ENCODE results near the gene RNF225.
"Not testable (repeated sequence)": the region's sequence is repeated elsewhere in the genome, so short reads cannot be mapped to it uniquely, and the experiment has no call there.

RNF225 gene

GRCh38 chr19:58396691-58397532 is 1.5 kb downstream of the RNF225 start:
- H3K27me3 ChIP-seq (ENCODE audit: insufficient read depth, low read length) = peaks cover 31% of the 10 kb centered on the region
- H3K9ac ChIP-seq (ENCODE audit: low read depth, low read length) = no peak overlapping the region
- no peaks in the 10 kb centered on the region for H3K9me3 ChIP-seq (ENCODE audit: insufficient read depth, low read depth, low read length)
- no peak overlapping the region for H3K4me3 ChIP-seq (ENCODE audit: low read length)
- H3K4me1 ChIP-seq (ENCODE audit: insufficient read depth, low read length) = peaks cover 2% of the 10 kb centered on the region; the same call in 1 of the 2 replicates
- H3K36me3 ChIP-seq (ENCODE audit: insufficient read depth, low read depth, low read length) = peaks cover 34% of the 10 kb centered on the region
- no peak overlapping the region for H3K27ac ChIP-seq (ENCODE audit: low read length)

GRCh38 chr19:58397533-58398037 is 2.1 kb downstream of the RNF225 start:
- H3K9ac ChIP-seq (ENCODE audit: low read depth, low read length) = no peak overlapping the region
- H3K9me3 ChIP-seq (ENCODE audit: insufficient read depth, low read depth, low read length) = no peaks in the 10 kb centered on the region
- no peak overlapping the region for H3K27ac ChIP-seq (ENCODE audit: low read length)
- peaks cover 28% of the 10 kb centered on the region for H3K36me3 ChIP-seq (ENCODE audit: insufficient read depth, low read depth, low read length)
- H3K27me3 ChIP-seq (ENCODE audit: insufficient read depth, low read length) = peaks cover 31% of the 10 kb centered on the region
- H3K4me1 ChIP-seq (ENCODE audit: insufficient read depth, low read length) = peaks cover 2% of the 10 kb centered on the region; the same call in 1 of the 2 replicates
- no peak overlapping the region for H3K4me3 ChIP-seq (ENCODE audit: low read length)

GRCh38 chr19:58398087-58398486 is 2.6 kb downstream of the RNF225 start:
- peaks cover 2% of the 10 kb centered on the region; the same call in 1 of the 2 replicates for H3K4me1 ChIP-seq (ENCODE audit: insufficient read depth, low read length)
- no peaks in the 10 kb centered on the region for H3K9me3 ChIP-seq (ENCODE audit: insufficient read depth, low read depth, low read length)
- no peak overlapping the region for H3K9ac ChIP-seq (ENCODE audit: low read depth, low read length)

GRCh38 chr19:58398545-58398944 is 3.1 kb downstream of the RNF225 start:
- Histone ChIP-seq H3K9ac (ENCODE audit: low read depth, low read length) (no peak overlapping the region), H3K9me3 (ENCODE audit: insufficient read depth, low read depth, low read length) (no peaks in the 10 kb centered on the region), H3K4me1 (ENCODE audit: insufficient read depth, low read length) (peaks cover 2% of the 10 kb centered on the region; the same call in 1 of the 2 replicates), H3K27ac (ENCODE audit: low read length) (no peak overlapping the region), H3K36me3 (ENCODE audit: insufficient read depth, low read depth, low read length) (peaks cover 18% of the 10 kb centered on the region), H3K4me3 (ENCODE audit: low read length) (no peak overlapping the region), H3K27me3 (ENCODE audit: insufficient read depth, low read length) (peaks cover 31% of the 10 kb centered on the region)

More at GRCh38 chr19:58398087-58398486, 2.6 kb downstream of the RNF225 start:
- Histone ChIP-seq H3K27ac (ENCODE audit: low read length) (no peak overlapping the region), H3K4me3 (ENCODE audit: low read length) (no peak overlapping the region), H3K27me3 (ENCODE audit: insufficient read depth, low read length) (peaks cover 31% of the 10 kb centered on the region), H3K36me3 (ENCODE audit: insufficient read depth, low read depth, low read length) (peaks cover 23% of the 10 kb centered on the region)

GRCh38 chr19:58399903-58400302 is 4.4 kb downstream of the RNF225 start:
- Histone ChIP-seq H3K4me3 (ENCODE audit: low read length) (no peak overlapping the region), H3K27ac (ENCODE audit: low read length) (no peak overlapping the region), H3K9me3 (ENCODE audit: insufficient read depth, low read depth, low read length) (no peaks in the 10 kb centered on the region), H3K27me3 (ENCODE audit: insufficient read depth, low read length) (peaks cover 31% of the 10 kb centered on the region), H3K36me3 (ENCODE audit: insufficient read depth, low read depth, low read length) (peaks cover 4% of the 10 kb centered on the region), H3K9ac (ENCODE audit: low read depth, low read length) (no peak overlapping the region), H3K4me1 (ENCODE audit: insufficient read depth, low read length) (peaks cover 2% of the 10 kb centered on the region; the same call in 1 of the 2 replicates)

- Histone ChIP-seq H3K4me3 (ENCODE audit: low read length) (peak overlapping the region; percentile 70), H3K4me1 (ENCODE audit: insufficient read depth, low read length) (peaks cover 2% of the 10 kb centered on the region; the same call in 1 of the 2 replicates), H3K9me3 (ENCODE audit: insufficient read depth, low read depth, low read length) (no peaks in the 10 kb centered on the region), H3K9ac (ENCODE audit: low read depth, low read length) (peak overlapping the region; percentile 70; the same call in 1 of the 2 replicates), H3K36me3 (ENCODE audit: insufficient read depth, low read depth, low read length) (no peaks in the 10 kb centered on the region), H3K27ac (ENCODE audit: low read length) (no peak overlapping the region), H3K27me3 (ENCODE audit: insufficient read depth, low read length) (peaks cover 31% of the 10 kb centered on the region)
Observed at GRCh38 chr19:58400316-58400915, 5.0 kb downstream of the RNF225 start.

- peaks cover 25% of the 10 kb centered on the region for H3K27me3 ChIP-seq (ENCODE audit: insufficient read depth, low read length)
- H3K4me1 ChIP-seq (ENCODE audit: insufficient read depth, low read length) = no peaks in the 10 kb centered on the region
- no peaks in the 10 kb centered on the region for H3K36me3 ChIP-seq (ENCODE audit: insufficient read depth, low read depth, low read length)
- H3K4me3 ChIP-seq (ENCODE audit: low read length) = peak overlapping the region; percentile 89
- no peaks in the 10 kb centered on the region for H3K9me3 ChIP-seq (ENCODE audit: insufficient read depth, low read depth, low read length)
- H3K9ac ChIP-seq (ENCODE audit: low read depth, low read length) = peak overlapping the region; percentile 87; the same call in 1 of the 2 replicates
- no peak overlapping the region for H3K27ac ChIP-seq (ENCODE audit: low read length)
Observed at GRCh38 chr19:58400916-58401839, 5.7 kb downstream of the RNF225 start.

GRCh38 chr19:58401840-58402421 is 6.5 kb downstream of the RNF225 start:
- H3K4me3 ChIP-seq (ENCODE audit: low read length) = peak overlapping the region; percentile 89
- H3K9ac ChIP-seq (ENCODE audit: low read depth, low read length) = peak overlapping the region; percentile 87; the same call in 1 of the 2 replicates
- H3K27ac ChIP-seq (ENCODE audit: low read length) = no peak overlapping the region
- H3K9me3 ChIP-seq (ENCODE audit: insufficient read depth, low read depth, low read length) = no peaks in the 10 kb centered on the region
- H3K36me3 ChIP-seq (ENCODE audit: insufficient read depth, low read depth, low read length) = no peaks in the 10 kb centered on the region
- H3K4me1 ChIP-seq (ENCODE audit: insufficient read depth, low read length) = no peaks in the 10 kb centered on the region
- peaks cover 20% of the 10 kb centered on the region for H3K27me3 ChIP-seq (ENCODE audit: insufficient read depth, low read length)

- not testable (repeated sequence) for H3K4me1 ChIP-seq (ENCODE audit: insufficient read depth, low read length); H3K9me3 ChIP-seq (ENCODE audit: insufficient read depth, low read depth, low read length); H3K4me3 ChIP-seq (ENCODE audit: low read length); H3K9ac ChIP-seq (ENCODE audit: low read depth, low read length); H3K36me3 ChIP-seq (ENCODE audit: insufficient read depth, low read depth, low read length); H3K27ac ChIP-seq (ENCODE audit: low read length)
- H3K27me3 ChIP-seq (ENCODE audit: insufficient read depth, low read length) = peaks cover 14% of the 10 kb centered on the region
Observed at GRCh38 chr19:58403920-58404478, 8.5 kb downstream of the RNF225 start.

GRCh38 chr19:58406818-58407657 is 11.6 kb downstream of the RNF225 start:
- H3K4me3 ChIP-seq (ENCODE audit: low read length) = peak overlapping the region; percentile 95
- peaks cover 21% of the 10 kb centered on the region for H3K27me3 ChIP-seq (ENCODE audit: insufficient read depth, low read length)
- H3K9me3 ChIP-seq (ENCODE audit: insufficient read depth, low read depth, low read length) = no peaks in the 10 kb centered on the region
- H3K4me1 ChIP-seq (ENCODE audit: insufficient read depth, low read length) = peaks cover 6% of the 10 kb centered on the region; the same call in 1 of the 2 replicates
- no peaks in the 10 kb centered on the region for H3K36me3 ChIP-seq (ENCODE audit: insufficient read depth, low read depth, low read length)
- peak overlapping the region; percentile 95; the same call in 1 of the 2 replicates for H3K9ac ChIP-seq (ENCODE audit: low read depth, low read length)
- no peak overlapping the region for H3K27ac ChIP-seq (ENCODE audit: low read length)
